GM19455 (cell line): ENCODE results near the gene CDK16.
"Not testable (repeated sequence)": the region's sequence is repeated elsewhere in the genome, so short reads cannot be mapped to it uniquely, and the experiment has no call there.

Experiments
- ATAC-seq: cut with Tn5 transposase; IDR thresholded peaks from one replicate; pipeline ENCODE4 v1.9.1; 2021; ENCODE audit not compliant: unreplicated experiment

CDK16 gene

GRCh38 chrX:47247206-47247998, 28.9 kb downstream of the CDK16 start:
- no peak for ATAC-seq

GRCh38 chrX:47247999-47248320, 29.5 kb downstream of the CDK16 start:
- ATAC-seq = no peak

DNA sequence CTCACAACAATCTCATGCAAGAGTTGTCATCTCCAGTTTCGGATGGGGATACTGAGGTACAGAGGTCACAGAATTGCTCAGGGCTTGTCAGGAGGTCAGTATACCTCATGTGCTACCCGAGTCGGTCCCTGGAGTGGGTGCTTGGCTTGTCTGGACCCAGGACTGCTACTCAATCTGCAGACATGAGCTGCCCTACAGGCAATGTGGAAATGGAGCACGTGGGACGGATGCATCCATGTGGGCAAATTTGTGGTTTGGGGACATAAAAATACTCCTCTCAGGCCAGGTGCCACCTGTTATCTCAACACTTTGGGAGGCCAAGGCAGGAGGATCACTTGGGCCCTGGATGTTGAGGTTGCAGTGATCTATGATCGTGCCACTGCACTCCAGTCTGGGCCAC, 30.1 kb downstream of the CDK16 start:
- no peak for ATAC-seq

DNA sequence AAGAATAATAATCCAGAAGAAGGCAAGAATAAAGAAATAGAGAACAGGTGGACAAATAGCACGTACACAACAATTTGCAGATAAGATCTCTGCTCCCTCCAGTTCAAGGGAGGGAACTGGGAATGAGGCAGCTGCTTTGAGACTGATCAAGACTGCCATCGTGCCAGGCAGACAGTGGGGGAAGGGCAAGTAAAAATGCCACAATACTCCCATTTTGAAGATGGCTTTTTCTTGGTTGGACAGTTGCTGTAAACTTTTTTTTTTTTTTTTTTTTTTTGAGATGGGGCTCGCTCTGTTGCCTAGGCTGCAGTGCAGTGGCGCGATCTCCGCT, 31.5 kb downstream of the CDK16 start:
- no peak for ATAC-seq

DNA sequence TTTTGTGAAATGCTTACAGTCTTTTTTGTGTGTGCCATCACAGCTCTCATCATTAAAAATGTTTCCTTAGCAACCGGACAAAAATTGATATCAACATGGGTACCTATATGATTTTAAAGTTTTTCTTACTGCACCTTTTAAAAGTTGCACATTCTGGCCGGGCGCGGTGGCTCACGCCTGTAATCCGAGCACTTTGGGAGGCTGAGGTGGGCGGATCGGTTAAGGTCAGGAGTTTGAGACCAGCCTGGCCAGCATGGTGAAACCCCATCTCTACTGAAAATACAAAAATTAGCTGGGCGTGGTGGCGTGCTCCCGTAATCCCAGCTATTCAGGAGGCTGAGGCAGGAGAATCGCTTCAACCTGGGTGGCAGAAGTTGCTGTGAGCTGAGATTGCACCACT, 39.1 kb downstream of the CDK16 start:
- not testable (repeated sequence) for ATAC-seq

GRCh38 chrX:47264483-47265173, 46.1 kb downstream of the CDK16 start:
- ATAC-seq = no peak

- ATAC-seq = no peak
These were observed 48.2 kb downstream of the CDK16 start for GRCh38 chrX:47266643-47267042.

DNA sequence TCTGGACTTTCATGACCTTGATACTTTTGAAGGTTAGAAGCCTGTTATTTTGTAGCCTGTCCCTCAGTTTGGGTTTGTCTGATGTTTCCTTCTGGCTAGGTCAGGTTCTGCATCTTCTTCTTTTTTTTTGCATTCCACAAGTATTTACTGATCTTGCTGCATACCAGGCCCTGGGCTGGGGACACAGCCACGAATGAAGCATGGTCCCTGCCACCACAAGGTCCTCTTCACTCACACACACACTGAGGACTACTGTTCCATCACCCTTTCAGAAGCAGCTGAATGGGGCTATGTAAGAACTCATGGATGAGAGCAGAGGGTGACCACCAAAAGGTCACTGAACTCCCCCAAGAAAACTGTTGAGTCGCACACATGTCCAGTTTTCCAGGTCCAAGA, 53.5 kb downstream of the CDK16 start:
- no peak for ATAC-seq

DNA sequence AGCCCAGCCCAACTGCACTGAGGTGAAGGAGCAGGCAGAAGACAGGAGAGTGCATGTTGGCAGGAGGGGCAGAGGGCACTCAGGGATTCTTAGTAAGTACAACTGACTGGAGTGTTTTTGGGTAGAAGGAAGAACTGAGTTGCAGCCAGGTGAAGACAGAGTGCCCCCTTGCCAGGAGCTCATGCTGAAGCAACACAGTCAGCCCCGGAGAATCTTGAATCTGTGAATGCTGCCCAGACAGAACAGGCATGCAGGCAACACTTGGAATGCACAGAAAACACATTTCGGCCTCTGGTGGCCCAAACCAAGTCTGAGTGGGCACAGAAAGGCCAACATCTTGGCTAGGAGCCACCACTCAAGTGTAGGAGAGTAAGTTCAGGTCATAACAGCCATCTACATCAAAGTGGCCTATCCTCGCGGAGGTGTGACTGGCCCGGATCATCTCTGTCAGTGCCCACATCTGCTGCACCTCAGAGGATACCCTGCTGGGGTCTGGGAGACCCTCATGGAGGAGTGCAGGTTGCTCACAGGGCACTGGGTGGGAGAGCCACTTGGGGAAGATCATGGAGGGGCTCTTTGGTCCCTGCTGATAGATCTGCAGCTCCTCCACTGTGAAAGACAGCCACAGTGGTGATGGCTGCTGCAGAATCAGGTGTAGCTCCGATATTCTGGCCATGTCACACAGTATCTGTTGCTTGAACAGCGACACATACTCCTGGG, 54.7 kb downstream of the CDK16 start:
- ATAC-seq = no peak

DNA sequence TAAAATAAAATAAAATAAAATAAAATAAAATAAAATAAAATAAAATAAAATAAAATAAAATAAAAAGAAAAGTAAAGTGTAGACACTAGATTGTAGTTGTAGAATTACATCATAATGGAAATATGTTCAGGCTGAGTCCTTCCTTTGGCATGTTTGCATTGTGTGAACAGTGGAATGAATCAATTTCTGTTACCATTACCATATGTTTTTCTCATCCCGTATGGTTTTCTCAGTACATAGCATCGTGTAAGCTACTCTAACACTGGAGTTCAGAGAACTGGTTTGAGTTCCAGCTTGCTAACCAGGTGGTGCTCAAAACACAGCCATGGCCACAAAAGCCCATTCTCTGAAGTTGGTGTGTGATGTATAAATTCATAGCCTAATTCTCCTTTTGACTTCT, 60.2 kb downstream of the CDK16 start:
- no peak for ATAC-seq
